MM.1S (cell line): ENCODE data around the gene NEURL1.

ENCODE experiments used
- DNase-seq: peaks from one replicate; pipeline ENCODE4 v3.0.0-alpha.2; 2015
- H2AFZ ChIP-seq: fragments of 300-600 bp; sonication (generic); 2 replicates; pipeline ENCODE4 v1.6.0; 2016; ENCODE audit warnings: antibody characterized with exemption, low read length
- H3F3A ChIP-seq: fragments of 300-600 bp; sonication (generic); 2 replicates; pipeline ENCODE4 v1.6.1; 2016; ENCODE audit warnings: mild to moderate bottlenecking, antibody characterized with exemption, low read length, moderate library complexity, mixed read lengths; ENCODE audit not compliant: insufficient read depth
- H3K27ac ChIP-seq: fragments of 300-600 bp; sonication (generic); 2 replicates; pipeline ENCODE4 v1.5.1; 2016; ENCODE audit warnings: mild to moderate bottlenecking, low read length
- H3K27me3 ChIP-seq: fragments of 300-600 bp; sonication (generic); replicated peaks from 2 replicates; pipeline ENCODE4 v1.6.0; 2016; ENCODE audit warnings: low read length; ENCODE audit not compliant: insufficient read depth
- H3K36me3 ChIP-seq: fragments of 300-600 bp; sonication (generic); replicated peaks from 2 replicates; pipeline ENCODE4 v1.6.1; 2016; ENCODE audit warnings: mild to moderate bottlenecking, low read length, mixed read lengths; ENCODE audit not compliant: insufficient read depth
- H3K4me1 ChIP-seq: fragments of 300-600 bp; sonication (generic); 2 replicates; pipeline ENCODE4 v1.6.1; 2016; ENCODE audit warnings: low read length, mixed read lengths
- H3K4me2 ChIP-seq: fragments of 300-600 bp; sonication (generic); 2 replicates; pipeline ENCODE4 v1.6.0; 2016; ENCODE audit warnings: low read depth, low read length
- H3K4me3 ChIP-seq: fragments of 300-600 bp; sonication (generic); 2 replicates; pipeline ENCODE4 v1.5.1; 2016; ENCODE audit warnings: low read length, mixed read lengths
- H3K79me2 ChIP-seq: fragments of 300-600 bp; sonication (generic); 2 replicates; pipeline ENCODE4 v1.6.1; 2016; ENCODE audit warnings: mixed run types, low read length, mixed read lengths
- H3K9ac ChIP-seq: fragments of 300-600 bp; sonication (generic); 2 replicates; pipeline ENCODE4 v1.6.1; 2016; ENCODE audit warnings: low read length, mixed read lengths
- H3K9me2 ChIP-seq: fragments of 300-600 bp; sonication (generic); replicated peaks from 2 replicates; pipeline ENCODE4 v1.6.1; 2016; ENCODE audit warnings: mild to moderate bottlenecking, low read length, mixed read lengths; ENCODE audit not compliant: insufficient read depth
- H3K9me3 ChIP-seq: fragments of 300-600 bp; sonication (generic); replicated peaks from 2 replicates; pipeline ENCODE4 v1.6.1; 2016; ENCODE audit warnings: mild to moderate bottlenecking, low read length, mixed read lengths; ENCODE audit not compliant: insufficient read depth
- H4K20me1 ChIP-seq: fragments of 300-600 bp; sonication (generic); 2 replicates; pipeline ENCODE4 v1.6.1; 2016; ENCODE audit warnings: mild to moderate bottlenecking, low read length, moderate library complexity, mixed read lengths; ENCODE audit not compliant: insufficient read depth
- EZH2 ChIP-seq: fragments of 300-600 bp; sonication (generic); optimal IDR thresholded peaks from 2 replicates; pipeline ENCODE3; 2017; ENCODE audit warnings: low read depth, mild to moderate bottlenecking, antibody characterized with exemption, low read length, mixed read lengths
- EZH2phosphoT487 ChIP-seq: fragments of 300-600 bp; sonication (generic); IDR thresholded peaks from 2 replicates; pipeline ENCODE4 v1.6.1; 2018; ENCODE audit warnings: antibody characterized with exemption, low read length
- TF ChIP-seq, protein P1 (sequence below): fragments of 300-600 bp; sonication (generic); IDR thresholded peaks from 2 replicates; pipeline ENCODE4 v1.5.1; 2016; ENCODE audit warnings: antibody characterized with exemption, low read length, mixed read lengths

Gene NEURL1

DNA sequence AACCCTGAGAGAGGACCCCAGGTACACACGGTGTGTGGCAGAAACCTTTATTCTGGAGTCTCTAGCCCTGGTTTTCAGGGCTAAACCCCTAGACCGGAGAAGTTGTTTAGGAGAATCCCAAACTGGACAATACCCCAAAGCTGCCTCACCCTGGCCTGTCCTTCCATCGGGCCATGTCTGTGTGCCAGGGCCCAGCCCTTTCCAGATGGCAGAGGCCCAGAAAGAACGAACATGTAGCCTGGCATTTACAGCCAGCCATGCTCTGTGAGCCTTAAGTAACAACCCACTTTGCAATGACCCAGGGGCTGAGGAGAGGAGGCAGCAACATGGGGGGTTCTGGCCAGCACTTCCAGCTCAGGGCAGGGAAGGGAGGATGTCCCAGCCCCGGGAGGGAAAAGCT lies 142.1 kb downstream of the NEURL1 start:
- Histone ChIP-seq H3K9me2 (no peaks in the 10 kb centered on the region), H3K9me3 (no peaks in the 10 kb centered on the region), H4K20me1 (no peaks in the 10 kb centered on the region), H3K79me2 (no peaks in the 10 kb centered on the region), H3K27me3 (no peaks in the 10 kb centered on the region), H3K4me2 (no peak overlapping the region), H3K4me3 (no peak overlapping the region), H3K27ac (no peak overlapping the region), H3K4me1 (no peaks in the 10 kb centered on the region), H3K9ac (no peak overlapping the region), H3K36me3 (no peaks in the 10 kb centered on the region), H2AFZ (no peak overlapping the region), H3F3A (no peaks in the 10 kb centered on the region)
- DNase-seq = no peak
- TF ChIP-seq EZH2phosphoT487 (no peak), EZH2 (no peak)
- TF ChIP-seq, protein P1, sequence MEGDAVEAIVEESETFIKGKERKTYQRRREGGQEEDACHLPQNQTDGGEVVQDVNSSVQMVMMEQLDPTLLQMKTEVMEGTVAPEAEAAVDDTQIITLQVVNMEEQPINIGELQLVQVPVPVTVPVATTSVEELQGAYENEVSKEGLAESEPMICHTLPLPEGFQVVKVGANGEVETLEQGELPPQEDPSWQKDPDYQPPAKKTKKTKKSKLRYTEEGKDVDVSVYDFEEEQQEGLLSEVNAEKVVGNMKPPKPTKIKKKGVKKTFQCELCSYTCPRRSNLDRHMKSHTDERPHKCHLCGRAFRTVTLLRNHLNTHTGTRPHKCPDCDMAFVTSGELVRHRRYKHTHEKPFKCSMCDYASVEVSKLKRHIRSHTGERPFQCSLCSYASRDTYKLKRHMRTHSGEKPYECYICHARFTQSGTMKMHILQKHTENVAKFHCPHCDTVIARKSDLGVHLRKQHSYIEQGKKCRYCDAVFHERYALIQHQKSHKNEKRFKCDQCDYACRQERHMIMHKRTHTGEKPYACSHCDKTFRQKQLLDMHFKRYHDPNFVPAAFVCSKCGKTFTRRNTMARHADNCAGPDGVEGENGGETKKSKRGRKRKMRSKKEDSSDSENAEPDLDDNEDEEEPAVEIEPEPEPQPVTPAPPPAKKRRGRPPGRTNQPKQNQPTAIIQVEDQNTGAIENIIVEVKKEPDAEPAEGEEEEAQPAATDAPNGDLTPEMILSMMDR = no peak

DNA sequence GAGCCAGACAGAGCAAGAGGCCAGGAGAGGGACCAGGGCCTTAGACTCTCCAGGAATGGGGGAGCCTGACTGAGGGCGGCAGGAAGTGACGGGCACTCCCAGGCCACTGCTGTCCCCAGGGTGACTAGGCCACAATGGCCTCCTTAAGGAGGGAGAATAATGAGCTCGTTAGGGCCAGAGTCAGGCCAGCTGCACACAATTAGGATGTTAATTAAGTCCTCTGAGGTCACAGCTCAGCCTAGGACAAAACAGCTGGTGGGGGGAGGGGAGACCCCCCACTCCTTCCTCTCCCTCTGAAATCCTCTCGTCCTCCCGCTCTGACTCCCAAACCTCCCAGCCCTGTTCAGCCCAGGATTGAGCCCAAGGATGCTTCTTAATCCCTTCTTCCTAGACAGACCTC lies 143.0 kb downstream of the NEURL1 start:
- H2AFZ ChIP-seq = no peak overlapping the region
- H3K36me3 ChIP-seq = no peaks in the 10 kb centered on the region
- no peak for DNase-seq
- no peaks in the 10 kb centered on the region for H3K9me3 ChIP-seq
- H3K9me2 ChIP-seq = no peaks in the 10 kb centered on the region
- H3K4me3 ChIP-seq = no peak overlapping the region
- H3F3A ChIP-seq = no peaks in the 10 kb centered on the region
- no peak overlapping the region for H3K9ac ChIP-seq
- no peak overlapping the region for H3K27ac ChIP-seq
- no peaks in the 10 kb centered on the region for H3K27me3 ChIP-seq
- H3K79me2 ChIP-seq = no peaks in the 10 kb centered on the region
- no peak for TF ChIP-seq EZH2phosphoT487
- TF ChIP-seq EZH2 = no peak
- no peaks in the 10 kb centered on the region for H4K20me1 ChIP-seq
- no peaks in the 10 kb centered on the region for H3K4me1 ChIP-seq
- no peak overlapping the region for H3K4me2 ChIP-seq

DNA sequence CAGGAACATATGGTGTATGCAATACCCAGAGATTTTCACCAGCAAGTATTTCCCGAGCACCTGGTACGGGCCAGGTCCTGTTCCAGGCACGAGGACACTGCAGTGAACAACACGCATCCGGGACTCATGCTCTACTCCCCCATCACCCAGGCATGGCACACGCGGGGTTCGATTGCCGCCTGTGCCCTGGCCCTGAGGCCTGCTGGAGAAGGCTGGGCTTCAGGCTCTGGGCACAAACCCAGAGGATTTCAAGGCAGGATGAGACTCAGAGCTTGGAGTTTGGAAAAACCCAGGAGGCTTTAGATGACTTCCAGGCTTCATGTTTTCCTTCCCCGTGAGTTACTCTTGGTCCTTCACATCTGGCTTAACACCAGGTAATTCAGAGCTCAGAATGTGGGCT lies 143.5 kb downstream of the NEURL1 start:
- Histone ChIP-seq H3K9ac (no peak overlapping the region), H3K27ac (no peak overlapping the region), H3F3A (no peaks in the 10 kb centered on the region), H3K9me2 (no peaks in the 10 kb centered on the region), H4K20me1 (no peaks in the 10 kb centered on the region), H3K9me3 (no peaks in the 10 kb centered on the region), H3K4me1 (no peaks in the 10 kb centered on the region), H3K36me3 (no peaks in the 10 kb centered on the region), H3K79me2 (no peaks in the 10 kb centered on the region), H3K27me3 (no peaks in the 10 kb centered on the region), H2AFZ (no peak overlapping the region), H3K4me3 (no peak overlapping the region), H3K4me2 (no peak overlapping the region)
- TF ChIP-seq EZH2 (no peak), EZH2phosphoT487 (no peak)
- TF ChIP-seq, protein P1 = no peak
- DNase-seq = no peak

DNA sequence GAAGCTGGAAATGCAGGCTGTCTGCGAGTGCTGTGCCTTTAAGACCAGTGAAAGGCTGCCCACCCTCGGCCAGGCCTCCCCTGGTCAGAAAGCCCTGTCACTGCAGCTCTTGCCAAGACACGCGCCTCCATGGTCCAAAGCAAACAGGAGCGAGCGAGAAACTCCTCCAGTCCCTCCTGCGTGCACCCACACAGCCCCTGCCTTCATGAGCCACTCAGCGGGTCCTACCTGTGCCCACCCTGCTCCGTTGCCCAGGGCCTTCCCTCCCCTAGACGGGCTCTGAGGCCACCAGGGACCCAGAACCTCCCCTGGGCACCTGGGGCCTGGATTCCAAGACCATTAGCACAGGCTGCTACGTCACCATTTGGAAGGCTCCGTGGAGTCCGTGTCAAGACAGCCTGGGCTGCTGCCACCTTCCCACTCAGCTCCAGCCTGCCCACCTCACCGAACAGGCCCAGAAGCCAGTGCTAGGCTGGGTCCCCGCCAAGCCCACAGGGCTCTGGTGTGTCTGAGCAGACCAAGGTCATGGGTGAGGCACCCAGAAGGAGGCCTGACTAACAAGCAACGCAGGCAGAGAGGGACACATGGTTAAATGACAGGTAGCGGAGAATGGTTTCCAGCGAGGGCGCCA lies 144.5 kb downstream of the NEURL1 start:
- H3K36me3 ChIP-seq = no peaks in the 10 kb centered on the region
- TF ChIP-seq EZH2 = no peak
- TF ChIP-seq EZH2phosphoT487 = no peak
- TF ChIP-seq, protein P1 = no peak
- H3K9me3 ChIP-seq = no peaks in the 10 kb centered on the region
- no peaks in the 10 kb centered on the region for H3K27me3 ChIP-seq
- no peak overlapping the region for H3K4me2 ChIP-seq
- DNase-seq = no peak
- H3K27ac ChIP-seq = no peak overlapping the region
- H3K9ac ChIP-seq = no peak overlapping the region
- no peaks in the 10 kb centered on the region for H4K20me1 ChIP-seq
- no peaks in the 10 kb centered on the region for H3F3A ChIP-seq
- H3K4me3 ChIP-seq = no peak overlapping the region
- H3K9me2 ChIP-seq = no peaks in the 10 kb centered on the region
- H3K79me2 ChIP-seq = no peaks in the 10 kb centered on the region
- no peaks in the 10 kb centered on the region for H3K4me1 ChIP-seq
- no peak overlapping the region for H2AFZ ChIP-seq
